ENCODE data around the gene RHO.
A peak's percentile ranks its signal among the peaks of the same experiment; 100 is the strongest.

RHO gene

GRCh38 chr3:129557548-129557894 is 29.1 kb downstream of the RHO start:
- no peak overlapping the region for H3K4me3 ChIP-seq (ENCODE audit: low read depth, low read length)
- in situ Hi-C loops (cut with HindIII; ENCODE audit: low sequenced_read_pairs) = no loop called here
- TF ChIP-seq CTCF (IDR thresholded peaks at IDR 0.05; ENCODE audit: low read depth, low read length) = no peak
- DNase-seq (ENCODE audit: low read depth, low spot score) = peak; percentile 39

GRCh38 chr3:129558081-129558771 is 29.8 kb downstream of the RHO start:
- in situ Hi-C loops (cut with HindIII; ENCODE audit: low sequenced_read_pairs) = no loop called here
- DNase-seq (ENCODE audit: low read depth, low spot score) = peak; percentile 24
- no peak for TF ChIP-seq CTCF (IDR thresholded peaks at IDR 0.05; ENCODE audit: low read depth, low read length)
- no peak overlapping the region for H3K4me3 ChIP-seq (ENCODE audit: low read depth, low read length)

- in situ Hi-C loops (cut with HindIII; ENCODE audit: low sequenced_read_pairs) = no loop called here
- DNase-seq (ENCODE audit: low read depth, low spot score) = peak; percentile 61
- no peak for TF ChIP-seq CTCF (IDR thresholded peaks at IDR 0.05; ENCODE audit: low read depth, low read length)
- no peak overlapping the region for H3K4me3 ChIP-seq (ENCODE audit: low read depth, low read length)
Measured at GRCh38 chr3:129558772-129559564, 30.5 kb downstream of the RHO start.

- no peak for TF ChIP-seq CTCF (IDR thresholded peaks at IDR 0.05; ENCODE audit: low read depth, low read length)
- H3K4me3 ChIP-seq (ENCODE audit: low read depth, low read length) = no peak overlapping the region
Measured at GRCh38 chr3:129559565-129560079, 31.2 kb downstream of the RHO start.

GRCh38 chr3:129560269-129560787 is 31.9 kb downstream of the RHO start:
- peak; percentile 49 for DNase-seq (ENCODE audit: low read depth, low spot score)
- no peak overlapping the region for H3K4me3 ChIP-seq (ENCODE audit: low read depth, low read length)
- in situ Hi-C loops (cut with HindIII; ENCODE audit: low sequenced_read_pairs) = no loop called here
- no peak for TF ChIP-seq CTCF (IDR thresholded peaks at IDR 0.05; ENCODE audit: low read depth, low read length)

More at GRCh38 chr3:129559565-129560079, 31.2 kb downstream of the RHO start:
- DNase-seq (ENCODE audit: low read depth, low spot score) = no peak
- in situ Hi-C loops (cut with HindIII; ENCODE audit: low sequenced_read_pairs) = no loop called here

GRCh38 chr3:129560911-129561594 is 32.6 kb downstream of the RHO start:
- peak; percentile 79 for DNase-seq (ENCODE audit: low read depth, low spot score)
- in situ Hi-C loops (cut with HindIII; ENCODE audit: low sequenced_read_pairs) = no loop called here
- TF ChIP-seq CTCF (IDR thresholded peaks at IDR 0.05; ENCODE audit: low read depth, low read length) = no peak
- H3K4me3 ChIP-seq (ENCODE audit: low read depth, low read length) = no peak overlapping the region
